ENCODE results near the gene PCED1A.

DNA sequence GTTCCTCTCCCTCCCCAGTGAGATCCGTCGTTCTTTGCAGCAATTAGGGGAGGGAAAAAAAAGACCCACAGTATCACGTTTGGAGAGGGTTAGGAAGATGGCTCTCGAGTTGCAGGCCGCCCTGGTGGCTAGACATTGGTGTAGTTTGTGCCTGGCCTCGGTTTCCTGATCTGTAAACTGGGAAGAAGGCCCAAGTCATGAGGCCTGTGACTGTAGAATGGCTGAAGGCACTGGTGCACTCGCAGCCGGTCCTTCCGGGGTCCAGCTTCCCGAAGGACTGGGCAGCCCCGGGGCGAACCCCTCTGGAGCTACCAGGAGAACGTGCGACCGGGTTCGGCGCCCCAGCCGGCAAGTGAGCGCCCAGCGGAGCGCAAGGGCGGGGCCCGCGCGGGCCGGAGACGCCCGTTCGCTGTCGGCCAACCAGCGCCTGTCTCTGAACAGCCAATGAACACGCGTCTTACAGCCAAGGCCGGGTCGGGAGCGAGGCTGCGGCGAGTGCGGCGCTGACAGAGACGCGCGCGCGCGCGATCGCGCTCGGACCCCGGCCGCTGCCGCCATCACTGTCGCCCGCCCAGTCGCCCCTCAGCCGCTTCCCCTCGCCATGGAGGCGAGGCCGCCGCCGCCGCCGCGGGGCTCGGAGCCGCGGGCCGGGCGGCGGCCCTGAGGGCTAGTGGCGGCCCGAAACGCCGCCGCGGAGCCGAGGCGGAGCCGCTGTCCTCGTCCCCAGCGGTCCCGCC, 32.7 kb upstream of the PCED1A start, which contains the start of gene PTPRA:
- TF ChIP-seq CTCF (IDR thresholded peaks at IDR 0.05; ENCODE audit: low read depth, low read length, poor library complexity, severe bottlenecking) (no peak), EZH2phosphoT487 (IDR thresholded peaks at IDR 0.05; ENCODE audit: borderline replicate concordance, low read length) (no peak)

Measured in DOHH2 (cell line).